Renal pelvis (tissue), 4 donors: ENCODE results near the gene APBB2. TPM values are rescaled to one million over a fixed set of nuclear protein-coding genes. Genes with fewer than 3 reads are reported as not detected.
"Not testable (repeated sequence)": the region's sequence is repeated elsewhere in the genome, so short reads cannot be mapped to it uniquely, and the experiment has no call there.

Source experiments
- DNase-seq: peaks from one replicate; pipeline ENCODE4 v3.0.0-alpha.2; 2013
- polyA plus RNA-seq, 3 donors: library from polyadenylated mRNA; unstranded; fragments of 120-200 nt; gene quantifications; one replicate each; pipeline ENCODE4 v1.2.1, GENCODE V29; 2013; ENCODE audit not compliant: insufficient read length in 3 of 3

Gene APBB2
- polyA plus RNA-seq, 3 donors: 43.3 to 59.5 (median 59.4) TPM

DNA sequence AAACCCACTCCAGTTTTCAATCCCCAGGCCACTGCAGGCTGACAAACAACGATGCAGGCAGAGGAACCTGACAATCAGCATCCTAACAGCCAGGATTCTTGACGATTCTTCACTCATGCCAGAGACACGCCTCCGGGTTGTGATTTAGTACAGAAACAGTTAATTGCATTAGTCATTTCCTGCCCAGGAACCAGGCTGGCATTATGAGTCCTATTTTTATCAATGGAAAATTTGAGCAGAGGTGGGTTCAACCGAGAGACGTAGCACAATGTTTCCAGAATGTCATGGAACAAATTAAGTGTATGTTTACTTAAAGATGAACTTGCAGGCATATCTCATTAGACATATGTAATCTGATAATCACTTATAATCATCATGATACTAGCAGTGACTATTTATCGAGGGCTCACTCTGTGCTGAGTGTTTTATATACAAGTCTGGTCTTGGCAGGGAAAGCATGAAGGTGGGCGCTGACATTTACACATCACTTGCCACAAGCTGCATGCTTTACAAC lies 304.9 kb downstream of the APBB2 start:
- no peak for DNase-seq

DNA sequence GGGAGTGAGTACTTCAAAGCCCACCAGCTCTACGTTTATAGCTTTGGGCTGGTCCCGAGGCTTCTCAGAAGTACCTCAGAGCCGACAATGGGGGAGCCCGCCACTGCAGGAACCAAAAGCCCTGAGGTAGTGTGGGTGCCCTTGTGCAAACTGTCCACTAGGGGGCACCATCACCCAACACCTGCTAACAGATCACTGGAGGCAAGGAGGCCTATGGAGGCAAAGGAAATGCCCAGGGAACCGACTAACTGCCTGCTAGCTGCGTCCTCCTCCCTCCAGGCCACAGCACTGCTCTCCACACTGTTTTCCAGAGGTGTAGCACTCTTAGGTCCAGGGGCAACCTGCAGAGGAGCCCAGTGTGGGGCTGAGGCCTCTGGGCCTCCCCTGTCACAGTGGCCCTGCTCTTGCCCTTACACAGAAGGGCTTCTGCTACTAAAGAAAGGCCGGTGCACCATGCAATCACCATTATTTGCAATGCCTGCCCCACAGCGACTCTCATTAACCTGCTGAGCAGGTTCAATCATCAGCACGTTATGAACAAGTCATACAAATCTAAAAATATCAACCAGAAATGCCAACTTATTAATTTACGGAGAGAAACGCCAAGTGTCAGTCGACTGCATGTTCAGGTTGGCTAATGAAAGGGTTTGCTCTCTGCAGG lies 305.5 kb downstream of the APBB2 start:
- DNase-seq: peak; percentile 62

GRCh38 chr4:40908297-40908696 lies 306.0 kb downstream of the APBB2 start:
- no peak for DNase-seq

DNA sequence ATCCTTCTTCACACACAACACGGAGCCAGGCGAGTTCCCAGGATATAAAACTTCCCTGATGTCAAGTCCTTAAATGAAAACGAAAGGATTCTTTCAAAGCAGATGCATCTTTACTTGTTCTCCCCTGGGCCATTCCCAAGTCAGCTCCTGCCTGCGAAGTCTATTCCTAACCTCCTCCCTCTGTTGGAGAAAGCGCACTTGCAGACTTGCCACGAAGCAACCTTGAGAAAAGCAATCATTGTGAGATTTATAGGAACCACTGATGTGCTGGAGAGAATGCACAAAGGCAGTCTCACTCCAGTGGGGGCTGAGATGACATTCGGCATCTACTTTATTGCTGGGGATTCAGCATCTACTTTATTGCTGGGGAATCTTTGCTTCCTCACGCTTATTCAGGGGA lies 308.9 kb downstream of the APBB2 start:
- no peak for DNase-seq

- DNase-seq: not testable (repeated sequence)
Measured at GRCh38 chr4:40900531-40900930, 313.8 kb downstream of the APBB2 start.

- DNase-seq: peak; percentile 61
Measured at GRCh38 chr4:40897557-40898203, 316.7 kb downstream of the APBB2 start.

DNA sequence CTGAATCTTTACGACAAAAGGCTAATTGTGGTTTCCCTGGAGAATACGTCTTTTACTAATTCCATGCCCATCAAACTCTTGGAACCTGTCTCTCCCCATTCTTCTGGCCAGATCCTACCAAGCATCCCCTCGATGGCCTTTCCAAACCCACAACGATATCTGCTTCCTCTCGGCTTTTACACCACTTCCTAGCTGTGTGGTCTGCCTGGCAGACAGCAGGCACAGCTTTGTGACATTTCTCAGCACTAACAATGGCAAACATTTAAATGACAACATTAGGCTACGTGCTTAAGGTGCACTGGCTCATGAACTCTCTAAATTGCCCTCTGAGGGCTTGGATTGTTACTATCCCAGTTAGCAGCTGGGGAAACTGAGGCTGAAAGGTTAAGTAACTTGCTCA lies 323.6 kb downstream of the APBB2 start:
- DNase-seq: no peak

- no peak for DNase-seq
Measured at GRCh38 chr4:40890199-40890598, 324.1 kb downstream of the APBB2 start.

DNA sequence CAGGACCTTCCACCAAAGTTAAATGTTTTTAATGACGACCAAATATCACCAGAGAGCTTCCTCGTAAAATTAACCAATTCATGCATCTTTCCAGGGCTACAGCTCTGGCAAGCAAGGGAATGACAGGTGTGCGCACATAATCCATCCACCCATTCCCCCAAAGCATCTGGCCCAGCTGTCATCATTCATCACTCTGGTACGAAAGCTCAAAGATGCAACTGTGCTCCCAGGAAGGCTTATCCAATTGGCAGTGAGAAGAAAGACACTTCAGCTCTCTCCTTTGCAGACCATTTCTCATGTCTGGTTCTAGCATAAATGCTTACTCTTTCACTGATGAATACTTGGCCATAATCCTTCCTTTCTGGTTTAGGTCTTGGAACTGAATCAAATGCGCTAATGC lies 325.4 kb downstream of the APBB2 start:
- DNase-seq: no peak

GRCh38 chr4:40887764-40888131 lies 326.6 kb downstream of the APBB2 start:
- no peak for DNase-seq

- DNase-seq: no peak
Measured at GRCh38 chr4:40886931-40887763, 327.2 kb downstream of the APBB2 start.

DNA sequence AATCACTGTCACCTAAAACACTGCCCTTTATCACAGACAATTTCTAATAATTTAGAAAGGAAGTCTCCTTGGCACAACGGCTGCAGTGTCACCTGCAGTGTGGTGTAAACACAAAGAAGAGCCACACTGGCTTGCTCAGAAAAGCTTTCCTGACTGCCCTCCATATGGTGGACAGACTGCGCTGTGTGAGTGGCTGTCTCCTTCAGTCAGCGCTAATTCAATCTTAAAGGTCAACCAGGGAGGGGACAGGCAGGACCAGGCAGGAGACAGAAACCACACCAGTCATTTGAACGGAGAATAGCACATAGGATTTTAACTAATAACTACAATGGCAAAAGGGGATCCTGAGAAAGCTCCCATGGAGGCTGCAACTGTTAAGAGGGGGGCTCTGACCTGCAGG lies 332.5 kb downstream of the APBB2 start:
- no peak for DNase-seq

DNA sequence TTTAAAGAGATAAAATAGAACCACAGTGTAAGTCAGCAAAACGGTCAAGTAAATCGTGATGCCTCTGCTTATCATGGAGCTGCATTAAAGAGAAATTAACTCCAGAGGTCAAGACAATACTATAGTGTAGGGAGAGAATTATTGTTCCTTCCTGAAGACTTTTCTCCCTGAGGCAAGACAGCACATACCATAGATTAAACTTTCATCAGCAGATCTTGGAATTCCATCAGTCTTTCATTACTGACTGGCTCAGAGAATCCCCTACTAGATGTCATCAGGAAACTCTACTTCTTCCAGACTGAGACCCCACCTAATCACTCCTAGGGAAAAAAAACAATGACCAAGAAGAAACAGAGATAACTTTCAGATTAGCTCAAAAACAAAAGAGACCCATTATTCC lies 333.2 kb downstream of the APBB2 start:
- DNase-seq: no peak

- DNase-seq: no peak
Measured at GRCh38 chr4:40878548-40879055, 335.7 kb downstream of the APBB2 start.

DNA sequence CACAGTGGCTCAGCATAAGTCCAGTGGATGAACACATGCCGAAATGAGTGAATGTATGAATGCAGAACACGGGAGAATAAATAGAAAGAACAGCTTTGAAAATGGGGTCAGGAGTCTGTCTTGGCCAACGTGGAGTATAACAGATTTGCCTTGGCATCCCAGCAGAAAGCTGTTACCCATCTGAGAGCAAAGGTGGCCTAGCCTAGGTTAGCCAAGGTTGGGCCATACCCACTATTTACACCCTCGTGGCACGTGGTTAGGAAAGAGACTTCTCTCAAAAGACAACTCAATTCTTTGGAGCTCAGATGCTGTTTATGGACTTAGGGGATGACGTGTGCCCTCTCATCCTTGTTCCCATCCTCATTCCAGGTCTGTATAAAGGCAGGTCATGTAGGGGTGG lies 337.3 kb downstream of the APBB2 start:
- DNase-seq: no peak

DNA sequence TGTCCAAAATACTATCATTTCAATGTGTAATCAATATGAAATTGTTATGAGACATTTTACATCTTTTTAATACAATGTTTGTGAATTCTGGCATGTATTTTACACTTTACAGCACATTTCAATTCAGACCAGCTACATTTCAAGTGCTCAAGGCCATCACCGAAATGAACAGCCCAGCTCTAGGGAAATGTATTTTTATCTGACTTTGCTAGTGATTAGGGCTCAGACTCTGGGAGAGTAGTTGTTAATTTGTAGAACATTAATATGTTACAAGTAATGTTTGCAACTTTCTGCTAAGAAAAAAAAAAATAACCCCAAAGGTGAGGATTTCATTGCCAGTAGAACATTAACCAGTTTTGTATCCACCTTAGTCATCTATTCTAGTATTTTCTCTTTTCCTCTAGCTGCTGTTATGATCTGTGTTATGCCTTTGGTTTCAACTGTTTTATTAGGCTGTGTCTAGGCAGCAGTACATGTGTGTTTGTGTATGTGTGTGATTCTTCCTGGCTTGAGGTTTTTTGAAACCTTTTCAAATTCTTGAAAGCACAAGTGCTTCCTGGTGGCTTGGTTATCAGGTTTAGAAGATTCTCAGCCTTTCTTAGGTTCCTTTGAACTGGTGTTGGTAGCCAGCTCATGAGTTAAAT lies 338.7 kb downstream of the APBB2 start:
- DNase-seq: no peak

DNA sequence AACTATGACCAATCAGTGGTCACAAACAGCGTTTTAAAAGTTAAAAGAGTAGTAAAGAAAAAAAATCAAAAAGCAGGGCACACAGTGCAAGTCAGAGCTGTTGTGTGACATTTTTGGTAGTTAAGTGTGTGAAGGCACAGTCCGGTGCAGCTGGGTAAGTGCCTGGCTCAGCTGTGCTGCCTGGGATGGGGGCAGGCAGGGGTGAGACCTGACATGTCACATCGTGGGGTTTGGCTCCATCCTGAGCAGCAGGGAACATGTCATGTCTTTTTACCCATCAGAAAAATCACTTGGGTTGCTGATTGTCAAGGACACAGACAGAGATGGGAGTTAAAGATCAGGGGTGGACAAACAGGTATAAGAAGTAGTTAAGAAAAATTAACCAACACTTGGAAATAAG lies 339.4 kb downstream of the APBB2 start:
- DNase-seq: no peak

DNA sequence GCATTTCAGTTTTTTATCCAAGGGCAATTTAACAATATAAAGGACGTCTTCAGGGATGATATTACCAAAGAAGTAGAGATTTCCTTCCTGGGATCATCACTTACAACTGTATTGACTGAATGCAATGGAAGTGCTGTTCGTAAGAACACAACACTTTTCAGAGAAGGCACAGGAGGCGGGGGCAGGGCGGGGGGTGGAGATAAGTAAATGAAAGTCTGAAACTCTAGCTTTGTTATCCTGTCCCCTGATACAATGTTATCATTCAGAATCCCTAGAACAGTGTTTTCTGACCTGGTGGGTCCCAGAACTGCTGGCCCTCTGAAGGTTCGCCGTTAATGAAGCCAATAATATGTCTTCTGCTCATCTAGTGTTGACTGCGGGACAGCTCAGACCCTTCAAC lies 340.0 kb downstream of the APBB2 start:
- DNase-seq: no peak

- DNase-seq: no peak
Measured at GRCh38 chr4:40871695-40872250, 342.6 kb downstream of the APBB2 start.

GRCh38 chr4:40870150-40870549 lies 344.2 kb downstream of the APBB2 start:
- no peak for DNase-seq

DNA sequence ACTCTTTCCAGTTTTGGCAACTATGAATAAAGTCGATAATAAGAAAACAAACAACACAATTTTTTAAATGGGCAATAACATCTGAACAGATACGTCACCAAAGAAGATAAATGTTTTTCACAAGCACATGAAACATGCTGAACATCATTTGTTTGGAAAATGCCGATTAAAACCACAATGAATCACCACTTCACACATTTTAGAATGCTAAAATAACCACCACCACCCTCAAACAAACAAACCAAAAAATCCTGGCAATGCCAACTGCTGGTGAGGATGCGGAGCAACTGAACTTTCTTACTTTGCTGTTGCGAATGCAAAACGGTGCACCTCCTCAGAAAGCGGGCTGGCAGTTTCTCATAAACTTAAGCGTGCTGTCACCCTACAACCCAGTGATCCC lies 348.6 kb downstream of the APBB2 start:
- DNase-seq: no peak

DNA sequence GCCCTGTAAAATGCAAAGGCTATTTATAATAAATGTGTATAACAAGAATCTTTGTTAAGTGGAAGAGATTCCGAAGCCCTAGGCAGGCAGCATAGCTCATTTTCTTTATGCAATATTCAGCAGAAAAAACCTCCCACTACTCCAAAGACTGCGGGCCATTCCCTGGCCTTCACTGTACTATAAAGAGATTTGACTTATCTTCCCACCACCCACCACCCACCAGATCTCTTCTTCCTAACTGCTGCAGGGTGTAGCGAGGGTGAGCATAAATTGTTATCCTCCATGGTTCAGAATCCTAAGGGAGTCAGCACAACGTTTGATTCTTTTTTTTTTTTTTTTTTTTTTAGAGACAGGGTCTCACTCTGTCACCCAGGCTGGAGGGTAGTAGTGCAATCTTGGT lies 349.8 kb downstream of the APBB2 start:
- DNase-seq: no peak
